GM12878 (cell line): ENCODE data around the gene SLC9A3. TPM values are rescaled to one million over a fixed set of nuclear protein-coding genes. Genes with fewer than 3 reads are reported as not detected.

Source experiments
- ATAC-seq: fragments of 200-7000 bp; cut with Tn5 transposase; 3 replicates; pipeline ENCODE4 v1.9.1; 2020; ENCODE audit warnings: mild to moderate bottlenecking, moderate library complexity
- BruUV-seq: library from RNA; stranded (reverse); fragments of 400-500 nt; replicated peaks from 2 replicates; lab custom pipeline; 2021; lab: Mats Ljungman, UMichigan
- CTCF ChIA-PET: fragments of 300-600 bp; sonication (Branson Sonifier 250); formaldehyde crosslinking; extraction: SDS; loops from one replicate; lab custom pipeline; 2021; ENCODE audit warnings: inconsistent platforms; lab: Yijun Ruan, JAX
- POLR2A ChIA-PET: fragments of 350-600 bp; formaldehyde crosslinking; extraction: SDS; loops from one replicate; lab custom pipeline; 2021; ENCODE audit warnings: inconsistent platforms; lab: Charles Lee
- RAD21 ChIA-PET: fragments of 300-600 bp; sonication (Branson Sonifier 250); formaldehyde crosslinking; loops from one replicate; lab custom pipeline; 2023; ENCODE audit warnings: antibody characterized with exemption; ENCODE audit not compliant: unreplicated experiment; lab: Charles Lee
- SMC1A ChIA-PET: fragments of 300-600 bp; sonication (Branson Sonifier 250); formaldehyde crosslinking; loops from one replicate; lab custom pipeline; 2023; ENCODE audit not compliant: unreplicated experiment, uncharacterized antibody; lab: Charles Lee
- DNase-seq: peaks from one replicate; pipeline ENCODE4 v3.0.0-alpha.2; 2011; ENCODE audit warnings: low read depth, low spot score
- FAIRE-seq: peaks from 3 replicates; lab custom pipeline; 2011; peaks lifted over from hg19 to GRCh38; lab: Jason Lieb, UNC
- H2AFZ ChIP-seq: 2 replicates; pipeline ENCODE4 v1.6.0; 2011; ENCODE audit warnings: low read depth, low read length, control low read depth; ENCODE audit not compliant: control insufficient read depth
- H3K27ac ChIP-seq: 2 replicates; pipeline ENCODE4 v1.5.1; 2011; ENCODE audit warnings: control low read depth; ENCODE audit not compliant: control insufficient read depth, insufficient read depth
- H3K27me3 ChIP-seq, 2 experiments: replicated peaks in 1 of 2; 2 replicates each; pipeline versions ENCODE4 v1.6.0 to v1.6.1; 2011; ENCODE audit warnings: low read length in 1 of 2; ENCODE audit not compliant: control insufficient read depth in 2 of 2, insufficient read depth in 2 of 2
- H3K36me3 ChIP-seq, 2 experiments: 2 replicates each; pipeline ENCODE4 v1.5.1; 2011; ENCODE audit warnings: low read length in 1 of 2; ENCODE audit not compliant: control insufficient read depth in 2 of 2, insufficient read depth in 2 of 2
- H3K4me1 ChIP-seq: 2 replicates; pipeline ENCODE4 v1.6.1; 2011; ENCODE audit warnings: mild to moderate bottlenecking, low read length, moderate library complexity, mixed read lengths; ENCODE audit not compliant: control insufficient read depth, insufficient read depth
- H3K4me2 ChIP-seq: 2 replicates; pipeline ENCODE4 v1.6.0; 2011; ENCODE audit warnings: control low read depth; ENCODE audit not compliant: control insufficient read depth, insufficient read depth
- H3K4me3 ChIP-seq: fragments of 200-600 bp; sonication (generic); 2 replicates; pipeline ENCODE4 v1.5.1; 2016
- H3K79me2 ChIP-seq: 2 replicates; pipeline ENCODE4 v1.6.0; 2011; ENCODE audit warnings: low read length; ENCODE audit not compliant: control insufficient read depth, insufficient read depth
- H3K9ac ChIP-seq: 2 replicates; pipeline ENCODE4 v1.8.0; 2011; ENCODE audit warnings: low read length, control low read depth, mixed read lengths; ENCODE audit not compliant: control insufficient read depth, insufficient read depth
- H3K9me3 ChIP-seq: replicated peaks from 3 replicates; pipeline ENCODE4 v1.5.1; 2011; ENCODE audit warnings: mild to moderate bottlenecking, low read length; ENCODE audit not compliant: control insufficient read depth, insufficient read depth
- H4K20me1 ChIP-seq: 2 replicates; pipeline ENCODE4 v1.6.0; 2011; ENCODE audit not compliant: control insufficient read depth, insufficient read depth
- BHLHE40 ChIP-seq, 2 experiments: fragments of 450-650 bp in 1 of 2; IDR thresholded peaks; 2 replicates each; pipeline ENCODE4 v1.6.1; 2011 to 2017; ENCODE audit warnings: low read depth in 2 of 2, borderline replicate concordance in 1 of 2, improper control_type of control experiment in 1 of 2, low read length in 1 of 2, mild to moderate bottlenecking in 1 of 2
- CEBPB ChIP-seq, 2 experiments: fragments of 150-350 bp in 1 of 2; IDR thresholded peaks; 2 replicates each; pipeline ENCODE4 v1.6.1; 2012 to 2014; ENCODE audit warnings: low read depth in 2 of 2, low read length in 2 of 2, borderline replicate concordance in 1 of 2, inconsistent platforms in 1 of 2
- CEBPZ ChIP-seq: fragments of 150-350 bp; IDR thresholded peaks from 2 replicates; pipeline ENCODE4 v1.6.1; 2016; ENCODE audit warnings: low read depth, low read length
- CHD2 ChIP-seq: IDR thresholded peaks from 2 replicates; pipeline ENCODE4 v1.6.1; 2011; ENCODE audit warnings: low read depth, low read length, improper control_type of control experiment, borderline replicate concordance
- CTCF ChIP-seq, 3 experiments: IDR thresholded peaks in 2 of 3; conservative IDR thresholded peaks in 1 of 3; 2 replicates each; pipeline ENCODE4 v1.5.1; 2011; ENCODE audit warnings: low read depth in 3 of 3, low read length in 3 of 3, mild to moderate bottlenecking in 3 of 3, control low read depth in 2 of 3, moderate library complexity in 2 of 3, inconsistent platforms in 1 of 3, mixed read lengths in 1 of 3; ENCODE audit not compliant: control insufficient read depth in 2 of 3, insufficient read depth in 1 of 3; ENCODE audit errors: extremely low read depth in 1 of 3
- KAT2A ChIP-seq: conservative IDR thresholded peaks from 2 replicates; pipeline ENCODE4 v1.6.1; 2011; ENCODE audit warnings: low read depth, low read length; ENCODE audit not compliant: control insufficient read depth
- NRF1 ChIP-seq: conservative IDR thresholded peaks from 2 replicates; pipeline ENCODE4 v1.6.1; 2011; ENCODE audit warnings: mild to moderate bottlenecking, low read depth, low read length, improper control_type of control experiment
- ZBTB11 ChIP-seq: fragments of 450-650 bp; formaldehyde crosslinking; IDR thresholded peaks from 2 replicates; pipeline ENCODE4 v1.5.0; 2022; ENCODE audit warnings: mild to moderate bottlenecking, missing genetic modification characterization
- ZNF384 ChIP-seq: IDR thresholded peaks from 2 replicates; pipeline ENCODE4 v1.6.1; 2012; ENCODE audit warnings: low read depth, mild to moderate bottlenecking, low read length, improper control_type of control experiment, borderline replicate concordance
- WGBS: methylation state at CpG from one replicate; pipeline ENCODE4 v1.1.6; 2016; ENCODE audit warnings: low lambda C conversion rate; ENCODE audit not compliant: insufficient replicate concordance, insufficient coverage; ENCODE audit errors: missing lambda C conversion rate; 5-methylcytosine and 5-hydroxymethylcytosine counted together
- in situ Hi-C: fragments of 300-500 bp; cut with MboI; formaldehyde crosslinking; loops from 9 replicates; pipeline ENCODE4 v1.14.3; 2018; ENCODE audit warnings: mixed read lengths
- intact Hi-C: fragments of 100-400 bp; cut with micrococcal nuclease; formaldehyde crosslinking; loops from one replicate; pipeline ENCODE4 v1.14.2; 2022; ENCODE audit not compliant: unreplicated experiment
- polyA plus RNA-seq, 11 experiments: library from polyadenylated mRNA; depleted of rRNA in 4 of 11; unstranded in 6 of 11; stranded (reverse) in 5 of 11; fragments of >200 nt; fragmentation: Nextera tagmentation in 4 of 11; fragmentation: Illumina TruSeq in 1 of 11; extraction: Ambion mirVana in 4 of 11; extraction: Trizol in 1 of 11; gene quantifications; 1 replicate in 1 of 11; 2 replicates in 10 of 11; pipeline versions ENCODE4 v1.2.1 to v1.2.3, GENCODE V29; 2011 to 2016; ENCODE audit warnings: inconsistent platforms in 2 of 11, missing spikeins in 2 of 11, low read depth in 1 of 11
- total RNA-seq, 4 experiments: library from RNA; depleted of rRNA in 3 of 4; stranded (reverse); fragments of >200 nt in 3 of 4; fragmentation: Illumina TruSeq in 1 of 4; extraction: Trizol in 1 of 4; gene quantifications; 2 replicates each; pipeline versions ENCODE4 v1.2.1 to v1.2.3, GENCODE V29; 2013 to 2021

The SLC9A3 gene
- total and polyA plus RNA-seq, 10 of the 15 experiments (the other 5 are each of a cell fraction or from before 2014, with no cell fraction given): 0.04 to 5.2 (median 2.3) TPM; not detected in 1

GRCh38 chr5:554284-554988 is 30.2 kb upstream of the SLC9A3 start:
- FAIRE-seq: no peak
- BruUV-seq: no TSS peak
- Histone ChIP-seq H2AFZ (no peak overlapping the region), H3K4me3 (no peak overlapping the region), H3K27me3 (no peaks in the 10 kb centered on the region), H4K20me1 (no peaks in the 10 kb centered on the region), H3K79me2 (no peaks in the 10 kb centered on the region), H3K27ac (no peak overlapping the region), H3K9me3 (no peaks in the 10 kb centered on the region), H3K9ac (no peak overlapping the region), H3K36me3 (no peaks in the 10 kb centered on the region), H3K4me2 (no peak overlapping the region), H3K4me1 (no peaks in the 10 kb centered on the region)
- intact Hi-C loops: no loop called here
- ChIA-PET POLR2A (no interaction called here), RAD21 (no interaction called here), SMC1A (no interaction called here), CTCF (no interaction called here)
- 73% methylated on average over 17 of the region's 40 CpGs for WGBS
- in situ Hi-C loops: no loop called here
- no peak for DNase-seq
- ATAC-seq: no peak
- no peak for TF ChIP-seq KAT2A
- TF ChIP-seq CEBPZ: no peak
- TF ChIP-seq NRF1: no peak
- no peak for TF ChIP-seq ZNF384
- no peak for TF ChIP-seq BHLHE40 (IDR thresholded peaks at IDR 0.05; ENCODE audit: borderline replicate concordance in 1 of 2, low read depth in 2 of 2, low read length in 1 of 2)
- TF ChIP-seq CHD2: no peak
- no peak for TF ChIP-seq ZBTB11
- no peak for TF ChIP-seq CTCF (IDR thresholded peaks at IDR 0.05 in 2 of 3, conservative IDR thresholded peaks at IDR 0.05 in 1 of 3; ENCODE audit: control insufficient read depth in 2 of 3, extremely low read depth in 1 of 3, insufficient read depth in 1 of 3, low read depth in 3 of 3, low read length in 3 of 3)
- TF ChIP-seq CEBPB (IDR thresholded peaks at IDR 0.05; ENCODE audit: borderline replicate concordance in 1 of 2, low read depth in 2 of 2, low read length in 2 of 2): no peak
